ENCODE measurements around the gene FBLN5.

DNA sequence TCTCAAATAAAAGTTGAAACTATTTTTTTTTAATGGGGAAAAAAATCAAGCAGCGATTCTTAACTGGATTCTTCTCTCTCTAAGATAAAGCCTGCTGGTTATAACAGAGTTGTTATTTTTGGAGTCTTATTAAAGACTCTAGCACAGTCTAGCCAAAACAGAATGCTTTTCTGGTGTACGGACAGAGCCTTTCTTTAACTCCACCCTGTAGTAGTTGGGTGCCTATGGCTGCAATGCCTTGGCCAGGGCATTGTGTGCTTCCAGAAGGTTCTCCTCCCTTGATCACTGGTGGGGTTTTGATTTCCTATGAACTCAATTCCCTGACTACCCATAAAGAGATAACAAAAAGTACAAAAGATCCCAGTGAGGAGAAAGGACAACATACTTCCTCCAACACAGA, 44.4 kb downstream of the FBLN5 start:
- no peak for TF ChIP-seq POLR2AphosphoS5 (IDR thresholded peaks at IDR 0.05; ENCODE audit: insufficient read depth in 1 of 2, low read depth in 1 of 2)
- no peak for TF ChIP-seq CTCF (IDR thresholded peaks at IDR 0.05)
- TF ChIP-seq POLR2A (IDR thresholded peaks at IDR 0.05) = no peak

Measured in vagina (tissue), 2 donors.